Kidney glomerular epithelial cell (primary cell): ENCODE measurements around the gene CMTM2.
A peak's percentile ranks its signal among the peaks of the same experiment; 100 is the strongest.
"Not testable (repeated sequence)": the region's sequence is repeated elsewhere in the genome, so short reads cannot be mapped to it uniquely, and the experiment has no call there.

ENCODE experiments used
- DNase-seq: peaks from one replicate; lab custom pipeline; 2025; lab: John Stamatoyannopoulos, UW

CMTM2 gene

GRCh38 chr16:66608241-66609138 is 29.2 kb downstream of the CMTM2 start:
- peak; percentile 75 for DNase-seq

GRCh38 chr16:66609139-66609510 is 29.9 kb downstream of the CMTM2 start:
- no peak for DNase-seq

- DNase-seq = no peak
Measured at GRCh38 chr16:66610111-66610820, 31.0 kb downstream of the CMTM2 start.

- DNase-seq = not testable (repeated sequence)
Measured at GRCh38 chr16:66611911-66612310, 32.6 kb downstream of the CMTM2 start.

- DNase-seq = no peak
Measured at GRCh38 chr16:66612422-66612821, 33.2 kb downstream of the CMTM2 start.

GRCh38 chr16:66614161-66614802 is 35.0 kb downstream of the CMTM2 start:
- no peak for DNase-seq

GRCh38 chr16:66616169-66616568 is 36.9 kb downstream of the CMTM2 start:
- no peak for DNase-seq

GRCh38 chr16:66616592-66616991 is 37.3 kb downstream of the CMTM2 start:
- DNase-seq = peak; percentile 12

GRCh38 chr16:66617010-66617434 is 37.8 kb downstream of the CMTM2 start:
- no peak for DNase-seq

GRCh38 chr16:66617728-66618127 is 38.5 kb downstream of the CMTM2 start:
- no peak for DNase-seq

GRCh38 chr16:66618588-66619375 is 39.5 kb downstream of the CMTM2 start:
- peak; percentile 90 for DNase-seq

GRCh38 chr16:66619534-66620428 is 40.5 kb downstream of the CMTM2 start:
- peak; percentile 34 for DNase-seq

GRCh38 chr16:66620429-66620795 is 41.1 kb downstream of the CMTM2 start:
- DNase-seq = no peak

- no peak for DNase-seq
Measured at GRCh38 chr16:66621973-66622372, 42.7 kb downstream of the CMTM2 start.

GRCh38 chr16:66622863-66623262 is 43.6 kb downstream of the CMTM2 start:
- no peak for DNase-seq

- no peak for DNase-seq
Measured at GRCh38 chr16:66623755-66624154, 44.5 kb downstream of the CMTM2 start.

GRCh38 chr16:66627611-66628378 is 48.5 kb downstream of the CMTM2 start:
- DNase-seq = not testable (repeated sequence)

GRCh38 chr16:66629856-66630255 is 50.6 kb downstream of the CMTM2 start:
- DNase-seq = no peak

GRCh38 chr16:66630561-66631260 is 51.4 kb downstream of the CMTM2 start:
- not testable (repeated sequence) for DNase-seq
